ENCODE measurements around the gene ESPN.

The ESPN gene

GRCh38 chr1:6501279-6501813 lies 76.8 kb downstream of the ESPN start:
- DNase-seq: no peak

GRCh38 chr1:6502000-6502891 lies 77.7 kb downstream of the ESPN start:
- DNase-seq: no peak

- DNase-seq: no peak
Measured at GRCh38 chr1:6503884-6504602, 79.5 kb downstream of the ESPN start.

- DNase-seq: no peak
Measured at GRCh38 chr1:6504887-6505286, 80.3 kb downstream of the ESPN start.

- DNase-seq: no peak
Measured at GRCh38 chr1:6505367-6506209, 81.0 kb downstream of the ESPN start.

GRCh38 chr1:6506210-6507036 lies 81.8 kb downstream of the ESPN start:
- no peak for DNase-seq

GRCh38 chr1:6507037-6507428 lies 82.5 kb downstream of the ESPN start:
- DNase-seq: no peak

GRCh38 chr1:6507461-6507911 lies 82.9 kb downstream of the ESPN start:
- no peak for DNase-seq

GRCh38 chr1:6508154-6508815 lies 83.7 kb downstream of the ESPN start:
- DNase-seq: no peak

- DNase-seq: no peak
Measured at GRCh38 chr1:6508816-6509189, 84.2 kb downstream of the ESPN start.

- DNase-seq: no peak
Measured at GRCh38 chr1:6509220-6509918, 84.8 kb downstream of the ESPN start.

GRCh38 chr1:6509919-6510291 lies 85.3 kb downstream of the ESPN start:
- no peak for DNase-seq

GRCh38 chr1:6510493-6510892 lies 85.9 kb downstream of the ESPN start:
- no peak for DNase-seq
